ENCODE measurements around the gene RGS7. TPM values are rescaled to one million over a fixed set of nuclear protein-coding genes. Genes with fewer than 3 reads are reported as not detected.

RGS7 gene
- total RNA-seq, 1 donor from 2014 or later: 16.0 TPM

- TF ChIP-seq, protein P1, sequence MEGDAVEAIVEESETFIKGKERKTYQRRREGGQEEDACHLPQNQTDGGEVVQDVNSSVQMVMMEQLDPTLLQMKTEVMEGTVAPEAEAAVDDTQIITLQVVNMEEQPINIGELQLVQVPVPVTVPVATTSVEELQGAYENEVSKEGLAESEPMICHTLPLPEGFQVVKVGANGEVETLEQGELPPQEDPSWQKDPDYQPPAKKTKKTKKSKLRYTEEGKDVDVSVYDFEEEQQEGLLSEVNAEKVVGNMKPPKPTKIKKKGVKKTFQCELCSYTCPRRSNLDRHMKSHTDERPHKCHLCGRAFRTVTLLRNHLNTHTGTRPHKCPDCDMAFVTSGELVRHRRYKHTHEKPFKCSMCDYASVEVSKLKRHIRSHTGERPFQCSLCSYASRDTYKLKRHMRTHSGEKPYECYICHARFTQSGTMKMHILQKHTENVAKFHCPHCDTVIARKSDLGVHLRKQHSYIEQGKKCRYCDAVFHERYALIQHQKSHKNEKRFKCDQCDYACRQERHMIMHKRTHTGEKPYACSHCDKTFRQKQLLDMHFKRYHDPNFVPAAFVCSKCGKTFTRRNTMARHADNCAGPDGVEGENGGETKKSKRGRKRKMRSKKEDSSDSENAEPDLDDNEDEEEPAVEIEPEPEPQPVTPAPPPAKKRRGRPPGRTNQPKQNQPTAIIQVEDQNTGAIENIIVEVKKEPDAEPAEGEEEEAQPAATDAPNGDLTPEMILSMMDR (IDR thresholded peaks at IDR 0.05; ENCODE audit: partially characterized antibody, unreplicated experiment): no peak
- no peak overlapping the region for H3K27ac Mint-ChIP-seq (ENCODE audit: unreplicated experiment)
- H3K9me3 Mint-ChIP-seq (ENCODE audit: unreplicated experiment): peaks cover 1% of the 10 kb centered on the region
- H3K4me1 Mint-ChIP-seq (ENCODE audit: low read depth, unreplicated experiment): peaks cover 6% of the 10 kb centered on the region
- peaks cover 2% of the 10 kb centered on the region for H3K27me3 Mint-ChIP-seq (ENCODE audit: unreplicated experiment)
- no peaks in the 10 kb centered on the region for H3K36me3 Mint-ChIP-seq (ENCODE audit: unreplicated experiment)
- peak overlapping the region; percentile 99 for H3K4me3 Mint-ChIP-seq (ENCODE audit: unreplicated experiment)
- DNase-seq: no peak
Observed at GRCh38 chr1:241355311-241356010, 1.5 kb downstream of the RGS7 start.

- Mint-ChIP-seq H3K4me1 (ENCODE audit: low read depth, unreplicated experiment) (peaks cover 7% of the 10 kb centered on the region), H3K9me3 (ENCODE audit: unreplicated experiment) (peaks cover 1% of the 10 kb centered on the region), H3K27ac (ENCODE audit: unreplicated experiment) (no peak overlapping the region), H3K36me3 (ENCODE audit: unreplicated experiment) (no peaks in the 10 kb centered on the region), H3K4me3 (ENCODE audit: unreplicated experiment) (no peak overlapping the region), H3K27me3 (ENCODE audit: unreplicated experiment) (peaks cover 2% of the 10 kb centered on the region)
- no peak for DNase-seq
- TF ChIP-seq, protein P1 (IDR thresholded peaks at IDR 0.05; ENCODE audit: partially characterized antibody, unreplicated experiment): no peak
Observed at GRCh38 chr1:241352401-241352800, 4.6 kb downstream of the RGS7 start.

GRCh38 chr1:241351841-241352240, 5.2 kb downstream of the RGS7 start:
- H3K4me3 Mint-ChIP-seq (ENCODE audit: unreplicated experiment): no peak overlapping the region
- TF ChIP-seq, protein P1 (IDR thresholded peaks at IDR 0.05; ENCODE audit: partially characterized antibody, unreplicated experiment): no peak
- no peaks in the 10 kb centered on the region for H3K36me3 Mint-ChIP-seq (ENCODE audit: unreplicated experiment)
- peaks cover 2% of the 10 kb centered on the region for H3K27me3 Mint-ChIP-seq (ENCODE audit: unreplicated experiment)
- no peak for DNase-seq
- H3K9me3 Mint-ChIP-seq (ENCODE audit: unreplicated experiment): peaks cover 1% of the 10 kb centered on the region
- H3K27ac Mint-ChIP-seq (ENCODE audit: unreplicated experiment): no peak overlapping the region
- peaks cover 7% of the 10 kb centered on the region for H3K4me1 Mint-ChIP-seq (ENCODE audit: low read depth, unreplicated experiment)

DNA sequence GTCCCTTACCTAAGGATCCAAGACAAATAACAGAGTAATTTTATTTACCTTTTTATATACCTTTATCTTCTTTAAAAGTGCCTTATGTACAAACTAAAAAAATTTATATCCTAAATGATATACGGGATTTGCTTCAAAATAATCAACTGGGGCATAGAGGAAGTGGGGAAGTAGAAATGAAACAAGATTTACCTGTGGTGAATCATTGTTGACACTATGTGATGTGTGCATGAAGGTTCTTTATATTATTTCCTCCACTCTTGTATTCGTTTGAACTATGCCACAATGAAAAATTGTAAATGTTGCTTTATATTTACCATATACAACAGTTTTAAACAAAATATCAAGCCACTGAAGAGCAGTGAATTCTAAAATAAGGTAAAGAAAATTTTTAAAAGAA, 13.0 kb downstream of the RGS7 start:
- no peak overlapping the region for H3K4me3 Mint-ChIP-seq (ENCODE audit: unreplicated experiment)
- H3K4me1 Mint-ChIP-seq (ENCODE audit: low read depth, unreplicated experiment): no peaks in the 10 kb centered on the region
- DNase-seq: no peak
- H3K9me3 Mint-ChIP-seq (ENCODE audit: unreplicated experiment): no peaks in the 10 kb centered on the region
- H3K27me3 Mint-ChIP-seq (ENCODE audit: unreplicated experiment): no peaks in the 10 kb centered on the region
- TF ChIP-seq, protein P1 (IDR thresholded peaks at IDR 0.05; ENCODE audit: partially characterized antibody, unreplicated experiment): no peak
- H3K36me3 Mint-ChIP-seq (ENCODE audit: unreplicated experiment): no peaks in the 10 kb centered on the region
- H3K27ac Mint-ChIP-seq (ENCODE audit: unreplicated experiment): no peak overlapping the region

GRCh38 chr1:241336335-241336734, 20.7 kb downstream of the RGS7 start:
- no peak overlapping the region for H3K27ac Mint-ChIP-seq (ENCODE audit: unreplicated experiment)
- H3K4me1 Mint-ChIP-seq (ENCODE audit: low read depth, unreplicated experiment): peaks cover 12% of the 10 kb centered on the region
- no peak for DNase-seq
- H3K9me3 Mint-ChIP-seq (ENCODE audit: unreplicated experiment): no peaks in the 10 kb centered on the region
- TF ChIP-seq, protein P1 (IDR thresholded peaks at IDR 0.05; ENCODE audit: partially characterized antibody, unreplicated experiment): no peak
- H3K27me3 Mint-ChIP-seq (ENCODE audit: unreplicated experiment): no peaks in the 10 kb centered on the region
- no peak overlapping the region for H3K4me3 Mint-ChIP-seq (ENCODE audit: unreplicated experiment)
- no peaks in the 10 kb centered on the region for H3K36me3 Mint-ChIP-seq (ENCODE audit: unreplicated experiment)
